Heart left ventricle (tissue), 13 donors: ENCODE measurements around the gene CUX1.

Experiments used
- CTCF ChIP-seq, 12 donors: fragments of 200-600 bp; sonication (generic) in 4 of 12; IDR thresholded peaks; one replicate each; pipeline versions ENCODE4 v1.5.0 to v1.8.0; 2018 to 2022; ENCODE audit warnings: antibody characterized with exemption in 12 of 12, mild to moderate bottlenecking in 5 of 12
- POLR2A ChIP-seq, 2 donors: fragments of 450-650 bp; IDR thresholded peaks; one replicate each; pipeline ENCODE4 v1.6.1; 2017; ENCODE audit warnings: antibody characterized with exemption in 2 of 2, mild to moderate bottlenecking in 2 of 2, moderate library complexity in 2 of 2
- donor health status: ischemic (EF 13 %, LVEDD 7.1; RV severe dilation, severe dysfunction).
- donor health status: DM: no; HTN: yes; CAD: no.
- donor health status: DM: no; HTN: no; CAD: no.
- donor health status: ischemic (EF 25% LVEDD 6.9; RV normal size, moderate dysfunction).
- donor health status: ischemic (EF 25% LVEDD 5.7; RV mildly dilated, moderate dysfunction).
- donor health status: ischemic (EF 35%, LVEDD 5.7; RV mildly dilated, moderate dysfunction).
- donor health status: nonischemic (EF 11% LVEDD 7.7; RV severe dilation, severe dysfunction).
- donor health status: DM: yes; HTN: yes; CAD: no.
- donor health status: PGD.
- donor health status: ischemic (EF 29% LVEDD 5.4; RV normal size, mild dysfunction).
- donor health status: nonischemic (EF 23%, LVEDD 6.1; RV moderate dilation, normal function).

- TF ChIP-seq CTCF (IDR thresholded peaks at IDR 0.05) (no peak), POLR2A (IDR thresholded peaks at IDR 0.05) (no peak)
Measured at GRCh38 chr7:101819913-101820522, 2.6 kb downstream of the CUX1 start.
